Type B pancreatic cell (in vitro differentiated cells): ENCODE results near the gene FAM120A. TPM values are rescaled to one million over a fixed set of nuclear protein-coding genes. Genes with fewer than 3 reads are reported as not detected.

Experiments
- DNase-seq: peaks from one replicate; pipeline ENCODE4 v3.0.0; 2021; ENCODE audit warnings: mixed read lengths; ENCODE audit not compliant: unreplicated experiment; ENCODE audit errors: extremely low spot score
- H3K27ac Mint-ChIP-seq: 2 replicates; pipeline ENCODE4 v1.8.0; 2021; ENCODE audit warnings: mild to moderate bottlenecking, mixed read lengths
- H3K27me3 Mint-ChIP-seq: 2 replicates; pipeline ENCODE4 v1.8.0; 2021; ENCODE audit warnings: mixed read lengths
- H3K36me3 Mint-ChIP-seq: 2 replicates; pipeline ENCODE4 v1.8.0; 2021; ENCODE audit warnings: mixed read lengths
- H3K4me1 Mint-ChIP-seq: one replicate; pipeline ENCODE4 v1.8.0; 2021; ENCODE audit warnings: mixed read lengths; ENCODE audit not compliant: unreplicated experiment
- H3K4me3 Mint-ChIP-seq: 2 replicates; pipeline ENCODE4 v1.8.0; 2021; ENCODE audit warnings: mild to moderate bottlenecking, mixed read lengths
- H3K9me3 Mint-ChIP-seq: 2 replicates; pipeline ENCODE4 v1.8.0; 2021; ENCODE audit warnings: mixed read lengths
- total RNA-seq: library from RNA; stranded (reverse); gene quantifications from 2 replicates; pipeline ENCODE4 v1.2.1, GENCODE V29; 2021; ENCODE audit warnings: low replicate concordance
- TF ChIP-seq, protein P1 (sequence below): fragments of 200-600 bp; sonication (generic); conservative IDR thresholded peaks from 2 replicates; pipeline ENCODE4 v1.5.0; 2021; ENCODE audit warnings: antibody characterized with exemption, mild to moderate bottlenecking

Gene FAM120A
- total RNA-seq, 1 donor from 2014 or later: 72.5 TPM

DNA sequence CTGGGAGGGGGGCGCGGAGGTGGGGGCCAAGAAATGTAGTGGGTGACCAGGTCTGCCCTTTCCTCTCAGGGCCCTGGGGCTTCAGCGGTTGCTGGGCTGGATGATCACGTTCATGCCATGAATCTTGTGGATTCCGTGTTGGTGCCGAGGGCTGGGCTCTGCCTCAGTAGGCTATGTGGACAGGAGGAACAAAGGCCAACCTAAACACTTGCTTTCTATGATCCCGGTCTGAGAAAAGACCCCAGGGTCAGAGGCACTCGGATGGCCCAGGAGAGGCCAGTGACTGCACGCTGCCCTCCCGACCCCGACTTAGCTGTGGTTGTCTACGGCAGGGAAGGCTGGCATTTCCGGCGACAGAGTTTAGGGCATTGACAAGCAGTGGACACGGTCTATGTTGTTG, 151.5 kb downstream of the FAM120A start:
- no peak for DNase-seq
- no peaks in the 10 kb centered on the region for H3K27me3 Mint-ChIP-seq
- no peak overlapping the region for H3K27ac Mint-ChIP-seq
- peaks cover 26% of the 10 kb centered on the region for H3K4me1 Mint-ChIP-seq
- H3K4me3 Mint-ChIP-seq: no peak overlapping the region
- H3K9me3 Mint-ChIP-seq: peaks cover 16% of the 10 kb centered on the region
- H3K36me3 Mint-ChIP-seq: peaks cover 23% of the 10 kb centered on the region
- TF ChIP-seq, protein P1, sequence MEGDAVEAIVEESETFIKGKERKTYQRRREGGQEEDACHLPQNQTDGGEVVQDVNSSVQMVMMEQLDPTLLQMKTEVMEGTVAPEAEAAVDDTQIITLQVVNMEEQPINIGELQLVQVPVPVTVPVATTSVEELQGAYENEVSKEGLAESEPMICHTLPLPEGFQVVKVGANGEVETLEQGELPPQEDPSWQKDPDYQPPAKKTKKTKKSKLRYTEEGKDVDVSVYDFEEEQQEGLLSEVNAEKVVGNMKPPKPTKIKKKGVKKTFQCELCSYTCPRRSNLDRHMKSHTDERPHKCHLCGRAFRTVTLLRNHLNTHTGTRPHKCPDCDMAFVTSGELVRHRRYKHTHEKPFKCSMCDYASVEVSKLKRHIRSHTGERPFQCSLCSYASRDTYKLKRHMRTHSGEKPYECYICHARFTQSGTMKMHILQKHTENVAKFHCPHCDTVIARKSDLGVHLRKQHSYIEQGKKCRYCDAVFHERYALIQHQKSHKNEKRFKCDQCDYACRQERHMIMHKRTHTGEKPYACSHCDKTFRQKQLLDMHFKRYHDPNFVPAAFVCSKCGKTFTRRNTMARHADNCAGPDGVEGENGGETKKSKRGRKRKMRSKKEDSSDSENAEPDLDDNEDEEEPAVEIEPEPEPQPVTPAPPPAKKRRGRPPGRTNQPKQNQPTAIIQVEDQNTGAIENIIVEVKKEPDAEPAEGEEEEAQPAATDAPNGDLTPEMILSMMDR: no peak

DNA sequence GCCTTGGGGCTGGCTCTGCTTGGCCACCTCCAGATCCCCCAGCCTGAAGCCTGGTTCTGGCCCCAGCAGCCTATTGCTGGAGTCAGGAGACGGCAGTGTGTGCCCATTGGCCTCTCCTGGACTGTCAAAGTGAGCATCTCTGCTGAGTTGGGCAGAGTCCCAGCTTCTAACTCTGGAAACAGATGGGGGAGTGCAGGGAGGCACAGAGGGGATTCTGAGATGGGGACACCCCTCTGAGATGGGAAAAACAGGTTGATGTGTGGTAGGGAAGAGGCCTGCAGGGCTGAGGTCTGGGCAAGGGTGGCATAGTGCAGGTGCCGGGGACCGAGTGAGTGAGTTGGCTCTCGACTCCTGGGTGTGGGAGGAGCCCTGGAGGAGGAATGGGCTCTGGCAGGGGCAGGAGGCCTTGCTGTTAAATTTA, 152.4 kb downstream of the FAM120A start:
- DNase-seq: no peak
- H3K9me3 Mint-ChIP-seq: peaks cover 16% of the 10 kb centered on the region
- no peaks in the 10 kb centered on the region for H3K27me3 Mint-ChIP-seq
- peaks cover 23% of the 10 kb centered on the region for H3K4me1 Mint-ChIP-seq
- TF ChIP-seq, protein P1: no peak
- H3K4me3 Mint-ChIP-seq: no peak overlapping the region
- H3K27ac Mint-ChIP-seq: no peak overlapping the region
- peaks cover 24% of the 10 kb centered on the region for H3K36me3 Mint-ChIP-seq

DNA sequence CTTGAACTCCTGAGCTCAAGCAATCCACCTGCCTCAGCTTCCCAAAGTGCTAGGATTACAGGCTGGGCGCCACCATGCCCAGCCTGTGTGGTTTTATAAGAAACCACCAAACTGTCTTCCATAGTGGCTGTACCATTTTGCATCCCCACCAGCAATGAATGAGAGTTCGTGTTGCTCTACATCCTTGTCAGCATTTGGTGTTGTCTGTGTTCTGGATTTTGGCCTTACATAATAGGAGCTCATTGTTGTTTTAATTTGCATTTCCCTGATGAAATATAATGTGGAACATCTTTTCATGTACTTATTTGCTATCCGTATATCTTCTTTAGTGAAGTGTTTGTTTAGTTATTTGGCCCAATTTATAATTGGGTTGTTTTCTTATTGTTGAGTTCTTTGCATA, 154.7 kb downstream of the FAM120A start:
- no peak for DNase-seq
- TF ChIP-seq, protein P1: no peak
- Mint-ChIP-seq H3K27me3 (no peaks in the 10 kb centered on the region), H3K9me3 (peaks cover 22% of the 10 kb centered on the region), H3K36me3 (peaks cover 34% of the 10 kb centered on the region), H3K4me3 (no peak overlapping the region), H3K4me1 (peaks cover under 1% of the 10 kb centered on the region), H3K27ac (no peak overlapping the region)

DNA sequence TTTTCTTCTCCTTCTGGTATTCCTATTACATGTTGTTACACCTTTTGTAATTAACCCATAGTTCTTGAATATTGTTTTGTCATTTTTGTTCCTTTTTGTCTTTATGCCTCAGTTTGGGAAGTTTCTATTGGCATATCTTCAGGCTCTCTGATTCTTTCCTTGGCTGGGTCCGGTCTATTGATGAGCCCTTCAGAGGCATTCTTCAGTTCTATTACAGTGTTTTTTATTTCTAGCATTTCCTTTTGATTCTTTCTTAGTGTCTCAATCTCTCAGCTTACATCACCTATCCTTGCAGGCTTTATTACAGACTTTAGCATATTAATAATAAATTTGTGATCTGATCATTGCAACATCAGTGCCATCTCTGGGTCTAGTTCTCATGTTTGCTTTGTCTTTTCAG, 158.7 kb downstream of the FAM120A start:
- Mint-ChIP-seq H3K9me3 (peaks cover 21% of the 10 kb centered on the region), H3K4me3 (no peak overlapping the region), H3K27ac (no peak overlapping the region), H3K4me1 (peaks cover 6% of the 10 kb centered on the region), H3K27me3 (no peaks in the 10 kb centered on the region), H3K36me3 (peaks cover 34% of the 10 kb centered on the region)
- TF ChIP-seq, protein P1: no peak
- no peak for DNase-seq

DNA sequence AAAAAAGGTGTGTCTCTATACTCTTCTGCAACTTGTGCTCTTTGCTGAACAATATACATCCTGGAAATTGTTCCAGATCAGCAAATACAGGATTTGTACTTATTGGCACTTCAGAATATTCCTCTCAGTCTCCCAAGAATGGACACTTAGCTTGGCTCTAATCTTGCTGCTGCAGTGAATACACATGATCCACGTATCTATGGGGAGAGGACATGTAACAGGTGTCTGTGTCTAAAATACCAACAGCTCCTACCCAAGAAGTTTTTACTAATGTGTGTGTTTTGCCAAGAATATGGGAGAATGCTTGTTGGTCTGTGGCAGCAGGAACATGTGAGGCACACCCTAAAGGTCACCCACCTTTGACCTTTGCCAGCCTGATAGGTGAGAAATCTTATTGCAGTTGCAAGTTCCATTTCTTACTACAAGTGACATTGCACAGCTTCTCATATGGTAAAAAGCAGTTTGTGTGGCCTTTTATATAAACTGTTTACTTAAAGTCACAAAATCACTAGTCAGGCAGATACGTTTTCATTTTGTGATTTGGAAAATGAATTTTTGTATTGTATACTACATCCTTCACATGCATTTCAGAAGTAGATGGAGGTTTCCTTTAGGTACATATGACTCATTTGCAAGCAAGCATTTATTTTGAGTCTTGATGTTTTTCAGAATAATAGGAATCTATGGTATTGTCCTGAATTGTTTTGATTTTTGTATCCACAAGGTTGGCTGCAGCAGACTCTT, 160.7 kb downstream of the FAM120A start:
- Mint-ChIP-seq H3K27ac (no peak overlapping the region), H3K27me3 (no peaks in the 10 kb centered on the region)
- DNase-seq: no peak

More for the DNA sequence above, 160.7 kb downstream of the FAM120A start:
- TF ChIP-seq, protein P1: no peak
- Mint-ChIP-seq H3K4me3 (no peak overlapping the region), H3K9me3 (peaks cover 10% of the 10 kb centered on the region), H3K36me3 (peaks cover 19% of the 10 kb centered on the region), H3K4me1 (peaks cover 6% of the 10 kb centered on the region)
